ENCODE measurements around the gene GLRA3. TPM values are rescaled to one million over a fixed set of nuclear protein-coding genes. Genes with fewer than 3 reads are reported as not detected.
A peak's percentile ranks its signal among the peaks of the same experiment; 100 is the strongest.

GLRA3 gene
- total and polyA plus RNA-seq, 7 experiments from 2014 or later = not detected

GRCh38 chr4:174855050-174855449 is 26.0 kb upstream of the GLRA3 start:
- Mint-ChIP-seq H3K27ac (no peak overlapping the region), H3K9me3 (peaks cover 2 to 18% (median 5%) of the 10 kb centered on the region in 11 donors), H3K4me3 (no peak overlapping the region), H3K27me3 (no peaks in the 10 kb centered on the region), H3K4me1 (no peaks in the 10 kb centered on the region), H3K36me3 (no peaks in the 10 kb centered on the region)
- Histone ChIP-seq H3K9me3 (ENCODE audit: control insufficient read depth in 2 of 3, low read length in 3 of 3) (no peaks in the 10 kb centered on the region), H3K27me3 (ENCODE audit: control insufficient read depth in 2 of 2, insufficient read depth in 2 of 2, low read length in 2 of 2) (no peaks in the 10 kb centered on the region), H3K36me3 (ENCODE audit: control insufficient read depth in 2 of 3, insufficient read depth in 3 of 3, low read length in 3 of 3) (no peaks in the 10 kb centered on the region), H3K4me3 (ENCODE audit: low read length) (no peak overlapping the region), H3K27ac (ENCODE audit: low read depth, low read length) (no peak overlapping the region), H3K4me1 (ENCODE audit: control insufficient read depth in 2 of 2, insufficient read depth in 2 of 2, low read length in 2 of 2) (no peaks in the 10 kb centered on the region)
- no peak for DNase-seq
- POLR2A ChIA-PET = no interaction called here
- no peak for ATAC-seq
- intact Hi-C loops (cut with micrococcal nuclease) = no loop called here
- CTCF ChIA-PET = no interaction called here

GRCh38 chr4:174853629-174854028 is 24.6 kb upstream of the GLRA3 start:
- ATAC-seq (no peak), DNase-seq (no peak)
- H3K27ac ChIP-seq (ENCODE audit: low read depth, low read length) = no peak overlapping the region
- Mint-ChIP-seq H3K27me3 (no peaks in the 10 kb centered on the region), H3K9me3 (peaks cover 0 to 19% (median 5%) of the 10 kb centered on the region in 11 donors), H3K36me3 (no peaks in the 10 kb centered on the region), H3K4me3 (no peak overlapping the region), H3K4me1 (no peaks in the 10 kb centered on the region), H3K27ac (no peak overlapping the region)
- no peaks in the 10 kb centered on the region for H3K27me3 ChIP-seq (ENCODE audit: control insufficient read depth in 2 of 2, insufficient read depth in 2 of 2, low read length in 2 of 2)
- intact Hi-C loops (cut with micrococcal nuclease) = no loop called here
- H3K9me3 ChIP-seq (ENCODE audit: control insufficient read depth in 2 of 3, low read length in 3 of 3) = no peaks in the 10 kb centered on the region
- no peaks in the 10 kb centered on the region for H3K4me1 ChIP-seq (ENCODE audit: control insufficient read depth in 2 of 2, insufficient read depth in 2 of 2, low read length in 2 of 2)
- POLR2A ChIA-PET = no interaction called here
- CTCF ChIA-PET = no interaction called here
- no peaks in the 10 kb centered on the region for H3K36me3 ChIP-seq (ENCODE audit: control insufficient read depth in 2 of 3, insufficient read depth in 3 of 3, low read length in 3 of 3)
- H3K4me3 ChIP-seq (ENCODE audit: low read length) = no peak overlapping the region

- H3K9me3 Mint-ChIP-seq = peaks cover 0 to 17% (median 4%) of the 10 kb centered on the region in 11 donors
- intact Hi-C loops (cut with micrococcal nuclease) = no loop called here
Measured at GRCh38 chr4:174848596-174848995, 19.5 kb upstream of the GLRA3 start.

GRCh38 chr4:174847801-174848427 is 18.9 kb upstream of the GLRA3 start:
- Histone ChIP-seq H3K27me3 (ENCODE audit: control insufficient read depth in 2 of 2, insufficient read depth in 2 of 2, low read length in 2 of 2) (no peaks in the 10 kb centered on the region), H3K27ac (ENCODE audit: low read depth, low read length) (no peak overlapping the region), H3K9me3 (ENCODE audit: control insufficient read depth in 2 of 3, low read length in 3 of 3) (no peaks in the 10 kb centered on the region), H3K4me1 (ENCODE audit: control insufficient read depth in 2 of 2, insufficient read depth in 2 of 2, low read length in 2 of 2) (no peaks in the 10 kb centered on the region), H3K4me3 (ENCODE audit: low read length) (no peak overlapping the region), H3K36me3 (ENCODE audit: control insufficient read depth in 2 of 3, insufficient read depth in 3 of 3, low read length in 3 of 3) (no peaks in the 10 kb centered on the region)
- no peaks in the 10 kb centered on the region for H3K27me3 Mint-ChIP-seq
- H3K27ac Mint-ChIP-seq = no peak overlapping the region
- H3K4me3 Mint-ChIP-seq = no peak overlapping the region
- DNase-seq = no peak
- peaks cover 0 to 13% (median 4%) of the 10 kb centered on the region in 11 donors for H3K9me3 Mint-ChIP-seq
- ChIA-PET POLR2A (no interaction called here), CTCF (no interaction called here)
- no peak for ATAC-seq
- H3K4me1 Mint-ChIP-seq = no peaks in the 10 kb centered on the region
- H3K36me3 Mint-ChIP-seq = no peaks in the 10 kb centered on the region
- intact Hi-C loops (cut with micrococcal nuclease) = no loop called here

More at GRCh38 chr4:174848596-174848995, 19.5 kb upstream of the GLRA3 start:
- H3K27me3 ChIP-seq (ENCODE audit: control insufficient read depth in 2 of 2, insufficient read depth in 2 of 2, low read length in 2 of 2) = no peaks in the 10 kb centered on the region
- no peaks in the 10 kb centered on the region for H3K9me3 ChIP-seq (ENCODE audit: control insufficient read depth in 2 of 3, low read length in 3 of 3)
- H3K4me1 ChIP-seq (ENCODE audit: control insufficient read depth in 2 of 2, insufficient read depth in 2 of 2, low read length in 2 of 2) = no peaks in the 10 kb centered on the region
- H3K27ac Mint-ChIP-seq = no peak overlapping the region
- H3K4me1 Mint-ChIP-seq = no peaks in the 10 kb centered on the region
- H3K27me3 Mint-ChIP-seq = no peaks in the 10 kb centered on the region
- CTCF ChIA-PET = no interaction called here
- H3K27ac ChIP-seq (ENCODE audit: low read depth, low read length) = no peak overlapping the region
- no peaks in the 10 kb centered on the region for H3K36me3 Mint-ChIP-seq
- POLR2A ChIA-PET = no interaction called here
- ATAC-seq (no peak), DNase-seq (no peak)
- H3K4me3 Mint-ChIP-seq = no peak overlapping the region
- no peak overlapping the region for H3K4me3 ChIP-seq (ENCODE audit: low read length)
- no peaks in the 10 kb centered on the region for H3K36me3 ChIP-seq (ENCODE audit: control insufficient read depth in 2 of 3, insufficient read depth in 3 of 3, low read length in 3 of 3)

- peak overlapping the region in 1 of 9 donors; percentile 2 for H3K27ac Mint-ChIP-seq
- ChIA-PET CTCF (no interaction called here), POLR2A (no interaction called here)
- peaks cover 0 to 9% (median 5%) of the 10 kb centered on the region in 5 donors for H3K27me3 Mint-ChIP-seq
- ATAC-seq (no peak), DNase-seq (no peak)
- Histone ChIP-seq H3K36me3 (ENCODE audit: control insufficient read depth in 2 of 3, insufficient read depth in 3 of 3, low read length in 3 of 3) (no peaks in the 10 kb centered on the region), H3K4me3 (ENCODE audit: low read length) (no peak overlapping the region), H3K9me3 (ENCODE audit: control insufficient read depth in 2 of 3, low read length in 3 of 3) (no peaks in the 10 kb centered on the region), H3K27ac (ENCODE audit: low read depth, low read length) (no peak overlapping the region), H3K4me1 (ENCODE audit: control insufficient read depth in 2 of 2, insufficient read depth in 2 of 2, low read length in 2 of 2) (no peaks in the 10 kb centered on the region), H3K27me3 (ENCODE audit: control insufficient read depth in 2 of 2, insufficient read depth in 2 of 2, low read length in 2 of 2) (no peaks in the 10 kb centered on the region)
- peaks cover 0 to 12% (median 2%) of the 10 kb centered on the region in 11 donors for H3K9me3 Mint-ChIP-seq
- no peaks in the 10 kb centered on the region for H3K4me1 Mint-ChIP-seq
- no peaks in the 10 kb centered on the region for H3K36me3 Mint-ChIP-seq
- intact Hi-C loops (cut with micrococcal nuclease) = no loop called here
- H3K4me3 Mint-ChIP-seq = no peak overlapping the region
Measured at GRCh38 chr4:174835536-174835935, 6.5 kb upstream of the GLRA3 start.

GRCh38 chr4:174834477-174834876 is 5.4 kb upstream of the GLRA3 start:
- no peaks in the 10 kb centered on the region for H3K36me3 Mint-ChIP-seq
- H3K4me1 Mint-ChIP-seq = peaks cover 0 to 3% (median 0%) of the 10 kb centered on the region in 7 donors
- peaks cover 0 to 20% (median 4%) of the 10 kb centered on the region in 11 donors for H3K9me3 Mint-ChIP-seq
- intact Hi-C loops (cut with micrococcal nuclease) = no loop called here
- ChIA-PET POLR2A (no interaction called here), CTCF (no interaction called here)
- H3K27me3 Mint-ChIP-seq = peaks cover 2 to 17% (median 14%) of the 10 kb centered on the region in 5 donors
- Histone ChIP-seq H3K27me3 (ENCODE audit: control insufficient read depth in 2 of 2, insufficient read depth in 2 of 2, low read length in 2 of 2) (no peaks in the 10 kb centered on the region), H3K27ac (ENCODE audit: low read depth, low read length) (no peak overlapping the region), H3K9me3 (ENCODE audit: control insufficient read depth in 2 of 3, low read length in 3 of 3) (no peaks in the 10 kb centered on the region), H3K4me3 (ENCODE audit: low read length) (no peak overlapping the region), H3K36me3 (ENCODE audit: control insufficient read depth in 2 of 3, insufficient read depth in 3 of 3, low read length in 3 of 3) (no peaks in the 10 kb centered on the region), H3K4me1 (ENCODE audit: control insufficient read depth in 2 of 2, insufficient read depth in 2 of 2, low read length in 2 of 2) (no peaks in the 10 kb centered on the region)
- no peak overlapping the region for H3K27ac Mint-ChIP-seq
- ATAC-seq = no peak
- H3K4me3 Mint-ChIP-seq = no peak overlapping the region
- no peak for DNase-seq

- peaks cover 0 to 5% (median 0%) of the 10 kb centered on the region in 5 donors for H3K36me3 Mint-ChIP-seq
- CTCF ChIA-PET = interaction anchor here (0.6 kb wide), 1 partner anchor 992 kb away, joined by 4 read pairs; no protein-coding TSS in a partner anchor
Measured at GRCh38 chr4:174826660-174827059, 2.4 kb downstream of the GLRA3 start.

More at GRCh38 chr4:174826660-174827059, 2.4 kb downstream of the GLRA3 start:
- Mint-ChIP-seq H3K27me3 (peaks cover 8 to 24% (median 22%) of the 10 kb centered on the region in 5 donors), H3K4me1 (peaks cover 0 to 7% (median 5%) of the 10 kb centered on the region in 7 donors), H3K9me3 (peaks cover 0 to 22% (median 5%) of the 10 kb centered on the region in 11 donors), H3K4me3 (no peak overlapping the region), H3K27ac (no peak overlapping the region)
- Histone ChIP-seq H3K4me1 (ENCODE audit: control insufficient read depth in 2 of 2, insufficient read depth in 2 of 2, low read length in 2 of 2) (no peaks in the 10 kb centered on the region), H3K9me3 (ENCODE audit: control insufficient read depth in 2 of 3, low read length in 3 of 3) (no peaks in the 10 kb centered on the region), H3K27me3 (ENCODE audit: control insufficient read depth in 2 of 2, insufficient read depth in 2 of 2, low read length in 2 of 2) (no peaks in the 10 kb centered on the region), H3K36me3 (ENCODE audit: control insufficient read depth in 2 of 3, insufficient read depth in 3 of 3, low read length in 3 of 3) (no peaks in the 10 kb centered on the region), H3K4me3 (ENCODE audit: low read length) (no peak overlapping the region), H3K27ac (ENCODE audit: low read depth, low read length) (no peak overlapping the region)
- intact Hi-C loops (cut with micrococcal nuclease) = no loop called here
- DNase-seq (no peak), ATAC-seq (no peak)
- POLR2A ChIA-PET = no interaction called here
